ENCODE measurements around the gene RGS16.

GRCh38 chr1:182570611-182570970 lies 33.6 kb downstream of the RGS16 start:
- TF ChIP-seq ZNF449 (tag by site-specific recombination; IDR thresholded peaks at IDR 0.05) (no peak), CTCF (tag by site-specific recombination; IDR thresholded peaks at IDR 0.05) (no peak)

Measured in HEK293 (cell line).